ENCODE data around the gene MAGI3.
"Not testable (repeated sequence)": the region's sequence is repeated elsewhere in the genome, so short reads cannot be mapped to it uniquely, and the experiment has no call there.

The MAGI3 gene

GRCh38 chr1:113444857-113445256, 54.5 kb downstream of the MAGI3 start:
- no peak for DNase-seq

- DNase-seq: no peak
Measured at GRCh38 chr1:113451710-113452109, 61.4 kb downstream of the MAGI3 start.

- DNase-seq: peak; percentile 1
Measured at GRCh38 chr1:113452921-113453770, 62.8 kb downstream of the MAGI3 start.

- DNase-seq: no peak
Measured at GRCh38 chr1:113453771-113454083, 63.4 kb downstream of the MAGI3 start.

- no peak for DNase-seq
Measured at GRCh38 chr1:113455374-113455773, 65.1 kb downstream of the MAGI3 start.

GRCh38 chr1:113456967-113457366, 66.7 kb downstream of the MAGI3 start:
- DNase-seq: peak; percentile 37

- DNase-seq: no peak
Measured at GRCh38 chr1:113459279-113459678, 69.0 kb downstream of the MAGI3 start.

- DNase-seq: no peak
Measured at GRCh38 chr1:113467991-113468390, 77.7 kb downstream of the MAGI3 start.

- not testable (repeated sequence) for DNase-seq
Measured at GRCh38 chr1:113478427-113479195, 88.3 kb downstream of the MAGI3 start.

GRCh38 chr1:113479713-113480676, 89.7 kb downstream of the MAGI3 start:
- DNase-seq: no peak

GRCh38 chr1:113485131-113485530, 94.8 kb downstream of the MAGI3 start:
- not testable (repeated sequence) for DNase-seq

GRCh38 chr1:113488576-113489177, 98.4 kb downstream of the MAGI3 start:
- DNase-seq: no peak

GRCh38 chr1:113490384-113490783, 100.1 kb downstream of the MAGI3 start:
- no peak for DNase-seq

GRCh38 chr1:113493533-113493932, 103.2 kb downstream of the MAGI3 start:
- no peak for DNase-seq

GRCh38 chr1:113505357-113505756, 115.0 kb downstream of the MAGI3 start:
- DNase-seq: no peak

GRCh38 chr1:113507552-113508214, 117.4 kb downstream of the MAGI3 start:
- DNase-seq: no peak

- DNase-seq: no peak
Measured at GRCh38 chr1:113508364-113509164, 118.2 kb downstream of the MAGI3 start.

GRCh38 chr1:113509766-113510165, 119.5 kb downstream of the MAGI3 start:
- not testable (repeated sequence) for DNase-seq

GRCh38 chr1:113511269-113511668, 121.0 kb downstream of the MAGI3 start:
- no peak for DNase-seq

GRCh38 chr1:113515498-113515897, 125.2 kb downstream of the MAGI3 start:
- no peak for DNase-seq

- no peak for DNase-seq
Measured at GRCh38 chr1:113517346-113517745, 127.0 kb downstream of the MAGI3 start.

Measured in T1000 (cell line).